Lung (tissue), 12 donors: ENCODE measurements around the gene STON1. TPM values are rescaled to one million over a fixed set of nuclear protein-coding genes. Genes with fewer than 3 reads are reported as not detected.
"Not testable (repeated sequence)": the region's sequence is repeated elsewhere in the genome, so short reads cannot be mapped to it uniquely, and the experiment has no call there.

Experiments used
- ATAC-seq: fragments of 200-7000 bp; cut with Tn5 transposase; one replicate; pipeline ENCODE4 v1.9.1; 2020; ENCODE audit warnings: moderate number of reproducible peaks; ENCODE audit not compliant: insufficient read depth, low FRiP score
- DNase-seq, 3 donors: peaks; one replicate each; pipeline ENCODE4 v3.0.0-alpha.2; 2013 to 2017
- H3K27ac ChIP-seq, 2 donors: one replicate each; pipeline ENCODE4 v1.5.1; 2013; ENCODE audit warnings: mild to moderate bottlenecking in 2 of 2, moderate library complexity in 2 of 2, control low read depth in 1 of 2, inconsistent platforms in 1 of 2, low read depth in 1 of 2, low read length in 1 of 2
- H3K27me3 ChIP-seq, 3 donors: one replicate each; pipeline ENCODE4 v1.5.1; 2013; ENCODE audit warnings: low read length in 2 of 3; ENCODE audit not compliant: control insufficient read depth in 3 of 3, insufficient read depth in 3 of 3
- H3K36me3 ChIP-seq, 4 donors: one replicate each; pipeline ENCODE4 v1.5.1; 2013; ENCODE audit warnings: low read length in 4 of 4, mild to moderate bottlenecking in 1 of 4, moderate library complexity in 1 of 4; ENCODE audit not compliant: control insufficient read depth in 4 of 4, insufficient read depth in 4 of 4
- H3K4me1 ChIP-seq, 5 donors: one replicate each; pipeline ENCODE4 v1.5.1; 2013; ENCODE audit warnings: low read length in 5 of 5, mild to moderate bottlenecking in 2 of 5, moderate library complexity in 1 of 5; ENCODE audit not compliant: control insufficient read depth in 5 of 5, insufficient read depth in 5 of 5
- H3K4me3 ChIP-seq: one replicate; pipeline ENCODE4 v1.5.1; 2013; ENCODE audit warnings: mild to moderate bottlenecking, control low read depth, moderate library complexity
- H3K9ac ChIP-seq, 2 donors: one replicate each; pipeline ENCODE4 v1.5.1; 2013; ENCODE audit warnings: low read length in 2 of 2, control low read depth in 1 of 2; ENCODE audit not compliant: insufficient read depth in 1 of 2
- H3K9me3 ChIP-seq, 4 donors: one replicate each; pipeline ENCODE4 v1.5.1; 2013; ENCODE audit warnings: low read length in 3 of 4, mild to moderate bottlenecking in 1 of 4, moderate library complexity in 1 of 4; ENCODE audit not compliant: control insufficient read depth in 4 of 4, insufficient read depth in 3 of 4
- WGBS, 2 donors: extraction: QIAGEN DNeasy Blood & Tissue Kit; methylation state at CpG; one replicate each; pipeline ENCODE4 v1.1.7; 2013; 5-methylcytosine and 5-hydroxymethylcytosine counted together
- polyA plus RNA-seq, 2 donors: library from polyadenylated mRNA; stranded (reverse); fragments of 200-250 nt; gene quantifications; one replicate each; pipeline ENCODE4 v1.2.1, GENCODE V29; 2013
- total RNA-seq, 2 donors: library from RNA; depleted of rRNA in 1 of 2; stranded (reverse); fragments of >200 nt in 1 of 2; gene quantifications; one replicate each; pipeline ENCODE4 v1.2.1, GENCODE V29; 2014 to 2021
- TF ChIP-seq, protein P1 (sequence below): IDR thresholded peaks from 2 replicates; pipeline ENCODE4 v1.5.1; 2012; ENCODE audit warnings: mild to moderate bottlenecking; ENCODE audit errors: control extremely low read depth, extremely low read depth
- donor health status: control.
- donor health status: control.
- donor health status: Bipolar disorder and iron deficiency.
- donor health status: healthy.
- donor health status: DM: yes; HTN: yes; CAD: no.

STON1 gene
- total and polyA plus RNA-seq, 4 donors, result 3.8 to 35.2 (median 10.5) TPM

DNA sequence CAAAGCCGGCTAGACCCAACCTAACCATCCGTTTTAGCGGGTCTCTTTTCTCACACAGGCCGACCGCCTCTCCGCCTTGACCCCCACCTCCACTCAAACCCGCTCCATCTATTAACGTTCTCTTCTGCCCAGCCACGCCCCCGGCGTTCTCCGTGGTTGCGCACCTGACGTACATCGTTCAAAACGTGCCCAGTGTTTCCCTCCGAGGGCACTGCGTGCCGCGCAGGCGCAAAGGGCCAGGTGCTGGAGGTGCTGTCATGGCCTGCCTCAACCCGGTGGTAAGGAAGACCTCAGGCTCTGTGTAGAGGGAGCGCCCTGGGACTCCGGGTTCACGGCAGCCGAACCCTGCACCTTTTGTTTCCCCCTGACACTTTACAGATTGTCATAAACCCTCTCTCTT lies 87.7 kb downstream of the STON1 start, which contains the start of gene GTF2A1L:
TSS of gene GTF2A1L (plus strand) at position 239 of the 400 bp plus-strand sequence. CDS start at position 258, 19 bp downstream.
- 81% methylated on average over 26 of the region's 26 CpGs for WGBS, 2 donors
- Histone ChIP-seq H3K27ac (no peak within 1 kb of the TSS), H3K9ac (no peak within 1 kb of the TSS), H3K27me3 (no peaks in the 10 kb centered on the region), H3K9me3 (peaks cover 0 to 3% (median 1%) of the 10 kb centered on the region in 4 donors), H3K36me3 (no peaks in the 10 kb centered on the region), H3K4me3 (no peak within 1 kb of the TSS), H3K4me1 (no peaks in the 10 kb centered on the region)
- ATAC-seq, result no peak
- TF ChIP-seq, protein P1, sequence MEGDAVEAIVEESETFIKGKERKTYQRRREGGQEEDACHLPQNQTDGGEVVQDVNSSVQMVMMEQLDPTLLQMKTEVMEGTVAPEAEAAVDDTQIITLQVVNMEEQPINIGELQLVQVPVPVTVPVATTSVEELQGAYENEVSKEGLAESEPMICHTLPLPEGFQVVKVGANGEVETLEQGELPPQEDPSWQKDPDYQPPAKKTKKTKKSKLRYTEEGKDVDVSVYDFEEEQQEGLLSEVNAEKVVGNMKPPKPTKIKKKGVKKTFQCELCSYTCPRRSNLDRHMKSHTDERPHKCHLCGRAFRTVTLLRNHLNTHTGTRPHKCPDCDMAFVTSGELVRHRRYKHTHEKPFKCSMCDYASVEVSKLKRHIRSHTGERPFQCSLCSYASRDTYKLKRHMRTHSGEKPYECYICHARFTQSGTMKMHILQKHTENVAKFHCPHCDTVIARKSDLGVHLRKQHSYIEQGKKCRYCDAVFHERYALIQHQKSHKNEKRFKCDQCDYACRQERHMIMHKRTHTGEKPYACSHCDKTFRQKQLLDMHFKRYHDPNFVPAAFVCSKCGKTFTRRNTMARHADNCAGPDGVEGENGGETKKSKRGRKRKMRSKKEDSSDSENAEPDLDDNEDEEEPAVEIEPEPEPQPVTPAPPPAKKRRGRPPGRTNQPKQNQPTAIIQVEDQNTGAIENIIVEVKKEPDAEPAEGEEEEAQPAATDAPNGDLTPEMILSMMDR, result no peak
- DNase-seq, result no peak

DNA sequence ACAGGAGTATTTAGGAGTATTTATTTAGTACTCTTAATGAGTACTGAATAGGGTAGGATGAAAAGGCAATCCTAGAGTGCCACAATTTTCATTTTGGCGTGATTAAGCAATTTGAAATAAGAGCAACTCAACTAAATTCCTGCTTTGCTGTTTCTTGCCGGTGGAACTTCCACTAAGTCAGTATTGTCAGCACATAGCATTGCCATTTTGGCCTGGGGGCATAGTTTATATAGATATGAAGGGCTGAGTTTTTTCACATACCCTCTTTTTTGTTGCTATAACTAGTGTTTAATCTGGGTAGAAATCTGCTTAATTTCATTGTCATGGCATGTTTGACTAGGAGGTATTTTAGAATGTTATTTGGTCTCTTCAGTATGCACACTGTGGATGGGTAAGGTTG lies 89.6 kb downstream of the STON1 start:
- ATAC-seq, result no peak

DNA sequence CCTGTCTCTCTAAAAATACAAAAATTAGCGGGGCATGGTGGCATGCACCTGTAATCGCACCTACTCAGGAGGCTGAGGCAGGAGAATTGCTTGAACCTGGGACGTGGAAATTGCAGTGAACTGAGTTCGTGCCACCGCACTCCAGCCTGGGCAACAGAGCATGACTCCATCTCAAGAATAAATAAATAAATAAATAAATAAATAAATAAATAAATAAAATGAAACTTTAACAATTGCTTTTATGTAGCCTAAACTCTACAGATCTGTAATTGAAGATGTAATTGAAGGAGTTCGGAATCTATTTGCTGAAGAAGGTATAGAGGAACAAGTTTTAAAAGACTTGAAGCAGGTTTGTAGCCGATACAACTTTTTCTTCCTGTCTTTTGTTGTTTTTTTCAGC lies 90.7 kb downstream of the STON1 start:
- Histone ChIP-seq H3K9ac (no peak overlapping the region), H3K9me3 (peaks cover 0 to 3% (median 1%) of the 10 kb centered on the region in 4 donors), H3K27ac (no peak overlapping the region), H3K36me3 (no peaks in the 10 kb centered on the region), H3K4me1 (no peaks in the 10 kb centered on the region), H3K4me3 (no peak overlapping the region), H3K27me3 (no peaks in the 10 kb centered on the region)
- ATAC-seq (no peak), DNase-seq (no peak)
- TF ChIP-seq, protein P1, result no peak
- WGBS, 2 donors, result 94 to 96% methylated on average over 7 of the region's 7 CpGs

More for the DNA sequence above, 89.6 kb downstream of the STON1 start:
- H3K27ac ChIP-seq, result no peak overlapping the region
- TF ChIP-seq, protein P1, result no peak
- no peak for DNase-seq
- H3K9ac ChIP-seq, result no peak overlapping the region
- WGBS, 2 donors, result 67 to 91% methylated on average over 2 of the region's 2 CpGs
- no peak overlapping the region for H3K4me3 ChIP-seq
- no peaks in the 10 kb centered on the region for H3K4me1 ChIP-seq
- peaks cover 0 to 3% (median 0%) of the 10 kb centered on the region in 4 donors for H3K9me3 ChIP-seq
- H3K36me3 ChIP-seq, result no peaks in the 10 kb centered on the region
- H3K27me3 ChIP-seq, result no peaks in the 10 kb centered on the region

DNA sequence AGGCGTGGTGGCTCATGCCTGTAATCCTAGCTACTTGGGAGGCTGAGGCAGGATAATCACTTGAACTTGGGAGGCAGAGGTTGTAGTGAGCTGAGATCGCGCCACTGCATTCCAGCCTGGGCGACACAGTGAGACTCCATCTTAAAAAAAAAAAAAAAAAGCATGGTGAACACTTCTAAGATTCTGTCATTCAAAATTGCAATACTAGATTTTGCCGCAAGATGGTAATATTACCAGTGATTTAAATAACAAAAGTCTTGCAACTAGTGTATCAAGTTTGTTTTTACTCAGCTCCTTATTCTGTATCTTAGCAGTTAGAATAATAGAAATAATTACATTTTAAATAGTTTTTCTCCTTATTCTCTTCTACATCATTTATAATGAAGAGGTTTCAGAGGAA lies 92.7 kb downstream of the STON1 start:
- H3K36me3 ChIP-seq, H3K9me3 ChIP-seq, H3K4me3 ChIP-seq, DNase-seq, H3K27ac ChIP-seq, H3K9ac ChIP-seq, H3K4me1 ChIP-seq, H3K27me3 ChIP-seq, ATAC-seq: not testable (repeated sequence)
- 93 to 98% methylated on average over 5 of the region's 5 CpGs for WGBS, 2 donors
